OCI-LY3 (cell line): ENCODE data around the gene CA10.

ENCODE experiments used
- EZH2phosphoT487 ChIP-seq: fragments of 200-600 bp; shearing (Covaris generic); IDR thresholded peaks from 2 replicates; pipeline ENCODE4 v1.6.1; 2018; ENCODE audit warnings: antibody characterized with exemption, mixed run types, low read depth
- TF ChIP-seq, protein P1 (sequence below): fragments of 200-600, 300-600 bp; sonication (generic); IDR thresholded peaks from 2 replicates; pipeline ENCODE4 v1.5.1; 2014; ENCODE audit warnings: antibody characterized with exemption, low read length, low read depth

DNA sequence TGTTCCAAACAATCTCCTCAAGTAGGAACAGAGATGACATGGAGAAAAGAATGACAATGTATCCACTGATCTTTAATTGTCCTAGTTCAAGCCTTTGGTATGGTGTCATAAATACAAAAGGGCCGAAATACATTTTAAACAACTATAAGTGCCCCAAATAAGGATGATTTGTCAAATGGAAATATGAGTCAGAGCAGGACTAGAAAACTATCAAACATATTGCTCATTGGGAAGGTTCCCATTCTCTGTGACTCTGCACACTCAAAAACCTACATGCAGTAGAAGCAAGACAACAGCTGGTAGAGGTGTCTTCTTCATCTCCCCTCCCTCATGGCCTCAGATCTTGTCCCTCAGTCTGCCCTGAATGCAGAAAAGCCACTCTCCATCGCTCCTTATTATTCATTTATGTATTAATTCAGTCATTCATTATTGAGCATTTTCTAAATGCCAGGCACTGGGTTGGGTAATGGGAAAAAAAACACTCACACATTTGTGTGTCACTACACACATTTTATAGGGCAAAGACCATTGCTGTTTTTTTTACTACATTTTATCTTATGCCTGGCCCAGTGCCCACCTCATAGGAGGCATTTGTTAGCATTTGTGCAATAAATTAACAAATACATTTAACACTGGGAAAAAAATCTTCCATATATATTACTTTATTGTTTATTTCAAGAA, 10.1 kb downstream of the CA10 start:
- TF ChIP-seq, protein P1, sequence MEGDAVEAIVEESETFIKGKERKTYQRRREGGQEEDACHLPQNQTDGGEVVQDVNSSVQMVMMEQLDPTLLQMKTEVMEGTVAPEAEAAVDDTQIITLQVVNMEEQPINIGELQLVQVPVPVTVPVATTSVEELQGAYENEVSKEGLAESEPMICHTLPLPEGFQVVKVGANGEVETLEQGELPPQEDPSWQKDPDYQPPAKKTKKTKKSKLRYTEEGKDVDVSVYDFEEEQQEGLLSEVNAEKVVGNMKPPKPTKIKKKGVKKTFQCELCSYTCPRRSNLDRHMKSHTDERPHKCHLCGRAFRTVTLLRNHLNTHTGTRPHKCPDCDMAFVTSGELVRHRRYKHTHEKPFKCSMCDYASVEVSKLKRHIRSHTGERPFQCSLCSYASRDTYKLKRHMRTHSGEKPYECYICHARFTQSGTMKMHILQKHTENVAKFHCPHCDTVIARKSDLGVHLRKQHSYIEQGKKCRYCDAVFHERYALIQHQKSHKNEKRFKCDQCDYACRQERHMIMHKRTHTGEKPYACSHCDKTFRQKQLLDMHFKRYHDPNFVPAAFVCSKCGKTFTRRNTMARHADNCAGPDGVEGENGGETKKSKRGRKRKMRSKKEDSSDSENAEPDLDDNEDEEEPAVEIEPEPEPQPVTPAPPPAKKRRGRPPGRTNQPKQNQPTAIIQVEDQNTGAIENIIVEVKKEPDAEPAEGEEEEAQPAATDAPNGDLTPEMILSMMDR = no peak
- TF ChIP-seq EZH2phosphoT487 = no peak
